ENCODE results near the gene IL1RAPL1.

Gene IL1RAPL1

DNA sequence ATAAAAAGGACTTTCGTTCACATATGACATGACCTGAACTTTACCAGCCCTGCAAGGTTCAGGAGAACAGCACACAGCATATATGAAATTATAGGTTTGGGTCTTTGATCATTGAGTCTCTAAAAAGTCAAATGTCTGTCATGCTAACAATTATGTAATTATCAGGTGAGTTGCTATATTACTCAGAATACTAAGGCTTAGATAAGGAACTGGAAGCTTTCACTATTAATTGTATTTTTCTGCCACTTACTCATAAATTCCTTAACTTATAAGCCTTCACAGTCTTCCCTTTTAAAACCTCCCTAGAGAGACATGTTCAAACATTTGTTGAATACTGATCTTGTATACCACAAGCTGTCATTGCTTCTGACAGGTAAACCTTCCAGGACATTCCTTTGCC lies 1335.4 kb downstream of the IL1RAPL1 start:
- Histone ChIP-seq H3K27me3 (replicated peaks) (no peaks in the 10 kb centered on the region), H3K27ac (no peak overlapping the region), H3K4me3 (ENCODE audit: low read depth, low read length) (no peak overlapping the region), H3K36me3 (replicated peaks) (no peaks in the 10 kb centered on the region)
- no peak for DNase-seq
- TF ChIP-seq, protein P1, sequence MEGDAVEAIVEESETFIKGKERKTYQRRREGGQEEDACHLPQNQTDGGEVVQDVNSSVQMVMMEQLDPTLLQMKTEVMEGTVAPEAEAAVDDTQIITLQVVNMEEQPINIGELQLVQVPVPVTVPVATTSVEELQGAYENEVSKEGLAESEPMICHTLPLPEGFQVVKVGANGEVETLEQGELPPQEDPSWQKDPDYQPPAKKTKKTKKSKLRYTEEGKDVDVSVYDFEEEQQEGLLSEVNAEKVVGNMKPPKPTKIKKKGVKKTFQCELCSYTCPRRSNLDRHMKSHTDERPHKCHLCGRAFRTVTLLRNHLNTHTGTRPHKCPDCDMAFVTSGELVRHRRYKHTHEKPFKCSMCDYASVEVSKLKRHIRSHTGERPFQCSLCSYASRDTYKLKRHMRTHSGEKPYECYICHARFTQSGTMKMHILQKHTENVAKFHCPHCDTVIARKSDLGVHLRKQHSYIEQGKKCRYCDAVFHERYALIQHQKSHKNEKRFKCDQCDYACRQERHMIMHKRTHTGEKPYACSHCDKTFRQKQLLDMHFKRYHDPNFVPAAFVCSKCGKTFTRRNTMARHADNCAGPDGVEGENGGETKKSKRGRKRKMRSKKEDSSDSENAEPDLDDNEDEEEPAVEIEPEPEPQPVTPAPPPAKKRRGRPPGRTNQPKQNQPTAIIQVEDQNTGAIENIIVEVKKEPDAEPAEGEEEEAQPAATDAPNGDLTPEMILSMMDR (IDR thresholded peaks at IDR 0.05; ENCODE audit: low read depth, low read length, missing control alignments): no peak
- in situ Hi-C loops (cut with HindIII; ENCODE audit: low pct_ligation_motif_present, low sequenced_read_pairs): no loop called here

DNA sequence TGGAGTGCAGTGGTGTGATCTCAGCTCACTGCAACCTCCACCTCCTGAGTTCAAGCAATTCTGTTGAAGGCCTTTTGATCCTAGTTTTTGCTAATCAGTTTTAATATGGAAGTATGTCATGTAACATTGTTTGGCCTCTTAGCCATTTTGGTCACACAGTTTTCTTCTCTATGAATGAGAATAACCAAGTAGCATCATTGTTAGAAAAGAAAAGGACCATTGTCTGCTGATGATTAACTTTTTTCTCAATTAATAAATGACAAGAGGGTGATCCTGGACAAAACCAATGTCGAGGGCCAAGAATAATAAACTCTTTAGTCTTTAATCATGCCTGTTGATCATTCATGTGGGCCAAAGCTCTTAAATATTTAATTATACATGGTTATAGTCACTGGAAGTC lies 1338.8 kb downstream of the IL1RAPL1 start:
- TF ChIP-seq, protein P1 (IDR thresholded peaks at IDR 0.05; ENCODE audit: low read depth, low read length, missing control alignments): no peak
- no peak for DNase-seq
- Histone ChIP-seq H3K36me3 (replicated peaks) (no peaks in the 10 kb centered on the region), H3K27ac (no peak overlapping the region), H3K27me3 (replicated peaks) (no peaks in the 10 kb centered on the region), H3K4me3 (ENCODE audit: low read depth, low read length) (no peak overlapping the region)
- in situ Hi-C loops (cut with HindIII; ENCODE audit: low pct_ligation_motif_present, low sequenced_read_pairs): no loop called here

DNA sequence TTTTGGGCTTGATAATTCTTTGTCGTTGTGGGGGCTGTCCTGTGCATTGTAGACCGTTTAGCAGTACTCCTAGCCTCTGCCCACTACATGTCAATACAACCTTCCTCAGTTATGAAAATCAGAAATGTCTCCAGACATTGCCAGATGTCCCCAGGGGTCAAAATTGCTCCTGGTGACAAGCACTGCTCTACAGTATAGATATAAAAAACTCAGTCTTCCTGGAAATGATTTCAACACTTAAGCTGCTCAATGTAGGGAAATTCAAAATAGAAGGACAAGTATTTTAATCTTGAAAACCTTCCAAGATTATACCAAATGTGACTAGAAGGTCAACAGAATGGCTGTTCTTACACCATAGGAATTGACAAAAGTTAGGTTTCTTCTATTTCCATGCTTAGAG lies 1339.4 kb downstream of the IL1RAPL1 start:
- TF ChIP-seq, protein P1 (IDR thresholded peaks at IDR 0.05; ENCODE audit: low read depth, low read length, missing control alignments): no peak
- Histone ChIP-seq H3K27ac (no peak overlapping the region), H3K36me3 (replicated peaks) (no peaks in the 10 kb centered on the region), H3K4me3 (ENCODE audit: low read depth, low read length) (no peak overlapping the region), H3K27me3 (replicated peaks) (no peaks in the 10 kb centered on the region)
- no peak for DNase-seq
- in situ Hi-C loops (cut with HindIII; ENCODE audit: low pct_ligation_motif_present, low sequenced_read_pairs): no loop called here

DNA sequence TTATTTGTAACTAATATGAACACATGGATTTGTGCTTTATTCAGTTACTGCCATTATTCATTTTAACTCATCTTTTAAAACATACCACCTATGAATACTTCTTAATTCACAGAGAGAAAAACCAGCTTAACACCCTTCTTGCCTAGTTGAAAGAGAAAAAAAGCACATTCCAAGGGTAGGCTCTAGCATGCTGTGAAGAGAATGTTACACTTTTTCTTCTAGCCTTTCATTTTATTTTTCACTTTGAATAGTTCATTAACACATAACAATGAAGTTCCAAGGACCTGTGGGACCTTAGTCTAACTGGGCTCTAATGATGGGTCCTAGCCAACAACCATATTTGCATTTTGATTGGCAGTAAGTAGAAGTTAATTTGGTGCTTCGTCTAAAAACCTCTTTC lies 1348.2 kb downstream of the IL1RAPL1 start:
- TF ChIP-seq, protein P1 (IDR thresholded peaks at IDR 0.05; ENCODE audit: low read depth, low read length, missing control alignments): no peak
- Histone ChIP-seq H3K4me3 (ENCODE audit: low read depth, low read length) (no peak overlapping the region), H3K36me3 (replicated peaks) (no peaks in the 10 kb centered on the region), H3K27me3 (replicated peaks) (no peaks in the 10 kb centered on the region), H3K27ac (no peak overlapping the region)
- no peak for DNase-seq
- in situ Hi-C loops (cut with HindIII; ENCODE audit: low pct_ligation_motif_present, low sequenced_read_pairs): no loop called here

DNA sequence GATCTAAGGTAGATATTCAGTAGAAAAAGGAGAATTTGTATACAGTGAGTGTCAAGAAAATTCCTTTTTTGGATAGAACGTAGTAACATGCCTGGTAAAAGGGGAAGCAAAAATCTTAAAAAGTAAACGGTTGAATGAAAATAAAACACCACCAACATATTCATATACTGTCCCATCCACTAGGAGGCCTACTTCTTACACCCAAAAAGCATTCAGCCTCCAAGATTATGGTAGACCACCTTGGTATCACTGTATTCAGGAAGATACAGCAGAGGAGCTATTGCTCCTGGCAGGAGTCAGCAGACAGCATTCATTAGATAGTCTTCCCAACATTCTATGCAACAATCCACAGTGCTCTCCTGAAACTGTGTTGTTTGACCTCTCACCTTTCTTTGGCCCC lies 1353.5 kb downstream of the IL1RAPL1 start:
- TF ChIP-seq, protein P1 (IDR thresholded peaks at IDR 0.05; ENCODE audit: low read depth, low read length, missing control alignments): peak; percentile 13
- Histone ChIP-seq H3K36me3 (replicated peaks) (no peaks in the 10 kb centered on the region), H3K27ac (no peak overlapping the region), H3K4me3 (ENCODE audit: low read depth, low read length) (no peak overlapping the region), H3K27me3 (replicated peaks) (no peaks in the 10 kb centered on the region)
- in situ Hi-C loops (cut with HindIII; ENCODE audit: low pct_ligation_motif_present, low sequenced_read_pairs): no loop called here
- DNase-seq: no peak

DNA sequence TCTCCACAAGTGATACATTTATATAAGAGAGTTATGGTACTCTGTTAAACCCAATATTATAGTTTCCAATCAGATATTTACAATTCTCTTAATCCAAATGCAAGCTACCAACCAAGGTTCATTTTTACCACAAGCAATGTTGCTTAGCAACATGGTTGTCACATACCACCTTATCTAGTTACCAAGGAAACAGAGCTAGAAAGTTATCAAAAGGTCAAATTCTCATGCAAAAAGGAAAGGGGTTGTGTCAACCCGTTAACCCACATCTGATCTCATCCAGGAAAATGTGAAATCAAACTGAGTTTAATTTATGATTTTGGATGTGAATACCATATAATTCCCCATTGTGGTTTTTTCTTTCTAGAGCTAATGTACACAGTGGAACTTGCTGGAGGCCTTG lies 1354.0 kb downstream of the IL1RAPL1 start:
- no peak overlapping the region for H3K27ac ChIP-seq
- DNase-seq: peak; percentile 45
- H3K27me3 ChIP-seq (replicated peaks): no peaks in the 10 kb centered on the region
- TF ChIP-seq, protein P1 (IDR thresholded peaks at IDR 0.05; ENCODE audit: low read depth, low read length, missing control alignments): no peak
- H3K36me3 ChIP-seq (replicated peaks): no peaks in the 10 kb centered on the region
- in situ Hi-C loops (cut with HindIII; ENCODE audit: low pct_ligation_motif_present, low sequenced_read_pairs): no loop called here
- H3K4me3 ChIP-seq (ENCODE audit: low read depth, low read length): no peak overlapping the region

Measured in brain microvascular endothelial cell (primary cell).